DMS 273 treated with DMSO at 0.1 percent for 48 hours (cell line): ENCODE data around the gene WDR59.
"Not testable (repeated sequence)": the region's sequence is repeated elsewhere in the genome, so short reads cannot be mapped to it uniquely, and the experiment has no call there.

Experiments
- DNase-seq: peaks from one replicate; lab custom pipeline; 2025; lab: John Stamatoyannopoulos, UW

The WDR59 gene

GRCh38 chr16:74852500-74852875 lies 132.4 kb downstream of the WDR59 start:
- DNase-seq = no peak

GRCh38 chr16:74850027-74850426 lies 134.9 kb downstream of the WDR59 start:
- no peak for DNase-seq

- no peak for DNase-seq
Measured at GRCh38 chr16:74847202-74847601, 137.7 kb downstream of the WDR59 start.

GRCh38 chr16:74846714-74847113 lies 138.2 kb downstream of the WDR59 start:
- DNase-seq = no peak

GRCh38 chr16:74844041-74844980 lies 140.6 kb downstream of the WDR59 start:
- DNase-seq = no peak

GRCh38 chr16:74843381-74844035 lies 141.4 kb downstream of the WDR59 start:
- not testable (repeated sequence) for DNase-seq

- DNase-seq = no peak
Measured at GRCh38 chr16:74842413-74842812, 142.5 kb downstream of the WDR59 start.

GRCh38 chr16:74841904-74842303 lies 143.0 kb downstream of the WDR59 start:
- no peak for DNase-seq

GRCh38 chr16:74841469-74841868 lies 143.5 kb downstream of the WDR59 start:
- DNase-seq = no peak

- DNase-seq = no peak
Measured at GRCh38 chr16:74837056-74837455, 147.9 kb downstream of the WDR59 start.

GRCh38 chr16:74836111-74836671 lies 148.7 kb downstream of the WDR59 start:
- no peak for DNase-seq

- DNase-seq = no peak
Measured at GRCh38 chr16:74832228-74832627, 152.7 kb downstream of the WDR59 start.

- no peak for DNase-seq
Measured at GRCh38 chr16:74831467-74831866, 153.5 kb downstream of the WDR59 start.

- no peak for DNase-seq
Measured at GRCh38 chr16:74830648-74831047, 154.3 kb downstream of the WDR59 start.

GRCh38 chr16:74829637-74830036 lies 155.3 kb downstream of the WDR59 start:
- DNase-seq = no peak

- no peak for DNase-seq
Measured at GRCh38 chr16:74825941-74826340, 159.0 kb downstream of the WDR59 start.

GRCh38 chr16:74825016-74825415 lies 159.9 kb downstream of the WDR59 start:
- no peak for DNase-seq
